Loucy (cell line): ENCODE data around the gene VWA5B2.

ENCODE experiments used
- H2AFZ ChIP-seq: fragments of 200-600 bp; sonication (generic); 2 replicates; pipeline ENCODE4 v1.6.0; 2016; ENCODE audit warnings: antibody characterized with exemption, mild to moderate bottlenecking, low read length, moderate library complexity
- H3F3A ChIP-seq: fragments of 200-600 bp; 2 replicates; pipeline ENCODE4 v1.6.0; 2016; ENCODE audit warnings: antibody characterized with exemption, low read depth, mild to moderate bottlenecking
- H3K27me3 ChIP-seq: fragments of 200-600 bp; sonication (generic); 2 replicates; pipeline ENCODE4 v1.6.1; 2014; ENCODE audit warnings: low read length, mild to moderate bottlenecking; ENCODE audit not compliant: insufficient read depth, poor library complexity, severe bottlenecking
- H3K36me3 ChIP-seq: fragments of 200-600 bp; sonication (generic); 2 replicates; pipeline ENCODE4 v1.6.1; 2016; ENCODE audit warnings: low read length; ENCODE audit not compliant: insufficient read depth
- H3K4me1 ChIP-seq: fragments of 200-600 bp; sonication (generic); 2 replicates; pipeline ENCODE4 v1.5.1; 2014; ENCODE audit warnings: low read length, mild to moderate bottlenecking; ENCODE audit not compliant: insufficient read depth, poor library complexity, severe bottlenecking
- H3K4me2 ChIP-seq: fragments of 200-600 bp; sonication (generic); 2 replicates; pipeline ENCODE4 v1.6.0; 2014; ENCODE audit warnings: antibody characterized with exemption, low read length, low read depth, mild to moderate bottlenecking; ENCODE audit not compliant: poor library complexity, severe bottlenecking
- H3K4me3 ChIP-seq: fragments of 200-600 bp; sonication (generic); 2 replicates; pipeline ENCODE4 v1.5.1; 2014; ENCODE audit warnings: low read length, mild to moderate bottlenecking, mixed read lengths; ENCODE audit not compliant: poor library complexity, severe bottlenecking
- H3K79me2 ChIP-seq: fragments of 200-600 bp; sonication (generic); 2 replicates; pipeline ENCODE4 v1.6.1; 2014; ENCODE audit warnings: low read length; ENCODE audit not compliant: insufficient read depth
- H3K9ac ChIP-seq: fragments of 200-600 bp; sonication (generic); 2 replicates; pipeline ENCODE4 v1.6.0; 2014; ENCODE audit warnings: mild to moderate bottlenecking, low read depth, low read length, moderate library complexity; ENCODE audit not compliant: poor library complexity, severe bottlenecking
- H3K9me2 ChIP-seq: fragments of 200-600 bp; sonication (generic); replicated peaks from 2 replicates; pipeline ENCODE4 v1.6.1; 2016; ENCODE audit warnings: low read depth, low read length, mixed read lengths
- H3K9me3 ChIP-seq: fragments of 200-600 bp; sonication (generic); 2 replicates; pipeline ENCODE4 v1.6.1; 2014; ENCODE audit warnings: mild to moderate bottlenecking, antibody characterized with exemption, low read length, low read depth; ENCODE audit not compliant: insufficient read depth
- H4K20me1 ChIP-seq: fragments of 200-600 bp; sonication (generic); 2 replicates; pipeline ENCODE4 v1.6.0; 2014; ENCODE audit warnings: antibody characterized with exemption, low read length, mild to moderate bottlenecking; ENCODE audit not compliant: insufficient read depth, poor library complexity, severe bottlenecking
- CTCF ChIP-seq: fragments of 200-600 bp; sonication (generic); conservative IDR thresholded peaks from 2 replicates; pipeline ENCODE4 v1.5.1; 2014; ENCODE audit warnings: mild to moderate bottlenecking, antibody characterized with exemption, low read length
- EZH2phosphoT487 ChIP-seq: fragments of 200-600 bp; IDR thresholded peaks from 2 replicates; pipeline ENCODE4 v1.6.1; 2018; ENCODE audit warnings: antibody characterized with exemption, mild to moderate bottlenecking, moderate library complexity, borderline replicate concordance

Gene VWA5B2

DNA sequence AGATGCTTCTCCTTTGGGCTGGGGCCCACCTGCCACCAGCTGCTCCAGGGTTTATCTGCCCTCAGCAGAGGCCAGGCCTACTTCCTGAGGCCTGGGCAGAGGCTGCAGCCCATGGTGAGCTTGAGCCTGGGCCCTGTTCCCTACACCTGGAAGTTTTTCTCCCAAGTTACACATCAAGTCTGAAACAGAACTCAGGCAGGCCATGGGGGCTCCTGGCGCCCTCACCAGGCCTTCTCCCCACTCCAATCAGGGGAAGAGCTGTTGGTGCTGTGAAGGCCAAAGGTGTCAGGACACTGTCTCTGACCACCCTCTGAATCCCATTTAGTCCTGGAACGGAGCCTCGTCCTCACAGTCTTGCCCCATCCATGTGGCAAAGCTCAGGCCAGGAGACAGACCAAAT is 7.3 kb downstream of the VWA5B2 start:
- Histone ChIP-seq H3K4me2 (no peak overlapping the region), H3K4me3 (no peak overlapping the region), H3K9me2 (no peaks in the 10 kb centered on the region), H3K27me3 (no peaks in the 10 kb centered on the region), H3K79me2 (no peaks in the 10 kb centered on the region), H4K20me1 (no peaks in the 10 kb centered on the region), H3K36me3 (no peaks in the 10 kb centered on the region), H3K9me3 (no peaks in the 10 kb centered on the region), H3K9ac (no peak overlapping the region), H3K4me1 (no peaks in the 10 kb centered on the region), H3F3A (no peaks in the 10 kb centered on the region), H2AFZ (no peak overlapping the region)
- TF ChIP-seq CTCF (no peak), EZH2phosphoT487 (no peak)

DNA sequence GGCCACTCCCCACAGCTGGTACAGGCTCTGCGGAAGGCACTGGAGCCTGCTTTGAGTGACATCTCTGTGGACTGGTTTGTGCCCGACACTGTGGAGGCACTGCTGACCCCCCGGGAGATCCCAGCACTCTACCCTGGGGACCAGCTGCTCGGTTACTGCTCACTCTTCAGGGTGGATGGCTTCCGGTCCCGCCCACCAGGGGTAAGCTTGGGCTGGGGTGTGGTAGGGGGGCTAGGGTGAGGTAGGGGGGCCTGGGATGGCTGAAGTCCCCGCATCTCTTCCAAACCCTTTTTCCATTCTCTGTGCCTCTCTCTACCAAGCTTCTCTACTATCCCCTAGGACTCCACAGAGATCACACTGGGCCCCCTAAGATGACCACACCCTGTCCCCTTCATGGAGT is 7.8 kb downstream of the VWA5B2 start:
- Histone ChIP-seq H3K9ac (no peak overlapping the region), H3K27me3 (no peaks in the 10 kb centered on the region), H3K9me3 (no peaks in the 10 kb centered on the region), H3K4me1 (no peaks in the 10 kb centered on the region), H3K9me2 (no peaks in the 10 kb centered on the region), H3F3A (no peaks in the 10 kb centered on the region), H2AFZ (no peak overlapping the region), H3K79me2 (no peaks in the 10 kb centered on the region), H3K4me2 (no peak overlapping the region), H3K36me3 (peaks cover 2% of the 10 kb centered on the region; the same call in 1 of the 2 replicates), H3K4me3 (no peak overlapping the region), H4K20me1 (no peaks in the 10 kb centered on the region)
- no peak for TF ChIP-seq CTCF
- no peak for TF ChIP-seq EZH2phosphoT487

- H3F3A ChIP-seq: no peaks in the 10 kb centered on the region
- no peak overlapping the region for H3K9ac ChIP-seq
- TF ChIP-seq EZH2phosphoT487 (no peak), CTCF (no peak)
- H3K9me2 ChIP-seq: no peaks in the 10 kb centered on the region
- H2AFZ ChIP-seq: no peak overlapping the region
- no peaks in the 10 kb centered on the region for H3K79me2 ChIP-seq
- no peaks in the 10 kb centered on the region for H4K20me1 ChIP-seq
- no peak overlapping the region for H3K4me2 ChIP-seq
- H3K4me1 ChIP-seq: no peaks in the 10 kb centered on the region
- no peak overlapping the region for H3K4me3 ChIP-seq
- H3K36me3 ChIP-seq: peaks cover 8% of the 10 kb centered on the region; the same call in 1 of the 2 replicates
- no peaks in the 10 kb centered on the region for H3K27me3 ChIP-seq
- no peaks in the 10 kb centered on the region for H3K9me3 ChIP-seq
Measured at GRCh38 chr3:184237807-184238206, 8.4 kb downstream of the VWA5B2 start.
